ENCODE measurements around the gene OCA2.
"Not testable (repeated sequence)": the region's sequence is repeated elsewhere in the genome, so short reads cannot be mapped to it uniquely, and the experiment has no call there.

Gene OCA2

DNA sequence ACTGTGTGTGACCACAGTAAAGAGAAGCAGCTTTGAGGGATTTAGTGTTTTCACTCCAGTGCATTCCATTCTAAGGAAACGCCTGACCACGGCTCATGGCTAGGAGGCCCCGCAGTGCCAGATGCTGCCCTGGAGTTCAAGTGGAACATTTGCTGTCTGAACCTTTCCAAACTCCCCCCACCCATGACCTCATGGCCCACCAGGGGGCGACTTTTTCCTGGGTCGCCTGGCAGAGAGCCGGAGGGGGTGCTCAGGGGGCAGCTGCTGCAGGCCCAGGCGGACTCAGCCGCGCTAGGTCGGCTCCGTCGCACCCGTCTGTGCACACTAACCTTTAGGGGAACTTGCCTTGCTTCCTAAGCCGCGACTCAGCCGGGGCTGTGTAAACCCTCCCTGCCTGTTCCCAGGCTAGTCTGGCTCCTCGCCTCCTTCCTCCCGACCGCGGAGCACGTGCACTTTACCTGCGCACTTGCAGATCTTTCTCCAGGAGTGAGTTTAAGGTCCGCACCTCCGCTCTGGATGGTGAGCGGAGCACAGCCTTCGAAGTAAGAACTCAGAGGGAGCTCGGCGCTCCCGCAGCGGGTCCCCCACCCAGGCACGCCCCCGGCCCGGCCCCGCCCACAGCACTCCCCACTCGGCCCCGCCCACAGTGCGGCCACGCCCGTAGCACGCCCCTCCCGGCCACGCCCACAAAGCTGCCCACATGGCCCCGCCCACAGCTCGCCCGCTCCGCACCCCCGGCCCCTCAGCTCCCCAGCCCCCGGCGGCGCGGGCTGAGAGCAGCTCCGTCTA, at the start of gene OCA2:
OCA2 (minus strand) TSS at position 550 of the 789 bp plus-strand sequence. CDS start 17,441 bp downstream, outside the sequence.
- DNase-seq, result peak in 2 of 4 experiments; percentile 19 to 26

- DNase-seq, result no peak
Measured at GRCh38 chr15:28147801-28148200, 48.7 kb upstream of the OCA2 start.

GRCh38 chr15:28145419-28145818, 46.3 kb upstream of the OCA2 start:
- DNase-seq, result not testable (repeated sequence)

GRCh38 chr15:28140062-28140461, 40.9 kb upstream of the OCA2 start:
- no peak for DNase-seq

- not testable (repeated sequence) for DNase-seq
Measured at GRCh38 chr15:28137408-28138039, 38.4 kb upstream of the OCA2 start.

- peak in 1 of 4 experiments; percentile 13 for DNase-seq
Measured at GRCh38 chr15:28136236-28136904, 37.3 kb upstream of the OCA2 start.

DNA sequence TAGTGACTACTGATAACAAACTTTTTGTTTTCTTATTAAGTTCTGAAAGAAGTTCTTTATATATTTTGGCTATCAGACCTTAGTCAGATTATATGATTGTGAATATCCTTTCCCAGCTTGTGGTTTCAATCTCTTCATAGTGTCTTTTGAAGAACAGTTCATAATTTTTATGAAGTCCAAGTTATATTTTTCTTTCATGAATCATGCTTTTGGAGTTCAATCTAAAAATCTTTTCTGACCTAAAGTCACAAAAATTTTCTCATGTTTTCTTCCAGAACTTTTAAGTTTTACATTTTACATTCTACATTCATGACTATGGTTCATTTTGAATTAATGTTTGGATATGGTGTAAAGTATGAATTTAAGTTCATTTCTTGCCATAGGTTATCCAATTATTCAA, 34.2 kb upstream of the OCA2 start:
- DNase-seq, result no peak

DNA sequence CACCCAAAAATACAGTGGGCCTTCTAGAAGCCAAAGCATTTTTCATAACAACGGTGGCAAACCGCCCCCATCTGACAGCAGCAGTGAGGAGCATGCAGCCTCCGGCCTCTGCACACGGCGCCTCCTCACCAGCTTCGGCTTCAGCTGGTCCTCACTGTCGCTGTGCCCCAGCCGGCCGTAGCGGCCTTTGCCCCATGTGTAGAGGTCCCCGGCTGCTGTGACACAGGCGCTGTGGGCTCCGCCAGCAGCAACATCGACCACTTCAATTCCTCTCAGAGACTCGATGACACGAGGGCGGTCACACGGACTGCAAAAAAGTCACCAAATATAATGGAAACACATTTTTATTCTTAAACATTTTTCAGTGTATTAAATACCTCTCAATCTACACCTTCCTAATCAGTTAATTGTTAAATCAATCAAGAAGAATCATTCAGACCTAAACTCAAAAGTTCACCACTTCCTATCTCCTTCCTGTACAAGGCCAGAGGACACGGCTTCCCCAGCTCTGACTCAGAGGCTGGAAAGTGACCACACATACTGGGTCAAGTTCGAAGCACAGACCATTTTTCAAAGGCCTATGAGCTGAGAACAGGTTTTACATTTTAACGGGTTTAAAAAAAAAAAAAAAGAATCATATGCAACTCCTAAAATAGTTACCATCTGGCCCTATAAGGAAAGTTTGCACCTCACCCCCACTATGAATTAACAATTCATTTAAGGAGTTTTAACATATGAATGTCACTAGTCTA, 33.6 kb upstream of the OCA2 start:
- DNase-seq, result no peak

- no peak for DNase-seq
Measured at GRCh38 chr15:28131946-28132345, 32.8 kb upstream of the OCA2 start.

GRCh38 chr15:28131400-28131799, 32.3 kb upstream of the OCA2 start:
- DNase-seq, result no peak

DNA sequence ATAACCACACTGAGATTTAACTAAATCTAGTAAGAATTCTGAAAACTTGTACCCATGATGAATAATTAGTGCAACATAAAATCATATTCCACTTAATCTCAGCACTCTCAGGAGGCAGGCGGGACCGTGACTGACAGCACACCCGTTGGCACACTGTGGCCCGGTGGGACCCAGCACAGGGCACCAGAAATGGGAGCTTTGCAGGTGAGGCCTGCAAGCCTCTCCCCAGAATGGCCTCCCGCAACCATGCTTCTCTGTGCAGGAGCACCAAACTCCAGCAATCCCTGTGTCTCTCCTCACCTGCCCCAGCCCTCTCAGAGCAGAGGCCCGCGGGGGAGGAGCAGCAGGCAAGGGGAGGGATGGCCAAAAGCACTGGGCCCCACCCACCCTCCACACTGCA, 31.5 kb upstream of the OCA2 start:
- DNase-seq, result no peak

- no peak for DNase-seq
Measured at GRCh38 chr15:28129231-28129848, 30.2 kb upstream of the OCA2 start.

GRCh38 chr15:28128031-28128430, 28.9 kb upstream of the OCA2 start:
- no peak for DNase-seq

GRCh38 chr15:28127036-28127435, 27.9 kb upstream of the OCA2 start:
- no peak for DNase-seq

DNA sequence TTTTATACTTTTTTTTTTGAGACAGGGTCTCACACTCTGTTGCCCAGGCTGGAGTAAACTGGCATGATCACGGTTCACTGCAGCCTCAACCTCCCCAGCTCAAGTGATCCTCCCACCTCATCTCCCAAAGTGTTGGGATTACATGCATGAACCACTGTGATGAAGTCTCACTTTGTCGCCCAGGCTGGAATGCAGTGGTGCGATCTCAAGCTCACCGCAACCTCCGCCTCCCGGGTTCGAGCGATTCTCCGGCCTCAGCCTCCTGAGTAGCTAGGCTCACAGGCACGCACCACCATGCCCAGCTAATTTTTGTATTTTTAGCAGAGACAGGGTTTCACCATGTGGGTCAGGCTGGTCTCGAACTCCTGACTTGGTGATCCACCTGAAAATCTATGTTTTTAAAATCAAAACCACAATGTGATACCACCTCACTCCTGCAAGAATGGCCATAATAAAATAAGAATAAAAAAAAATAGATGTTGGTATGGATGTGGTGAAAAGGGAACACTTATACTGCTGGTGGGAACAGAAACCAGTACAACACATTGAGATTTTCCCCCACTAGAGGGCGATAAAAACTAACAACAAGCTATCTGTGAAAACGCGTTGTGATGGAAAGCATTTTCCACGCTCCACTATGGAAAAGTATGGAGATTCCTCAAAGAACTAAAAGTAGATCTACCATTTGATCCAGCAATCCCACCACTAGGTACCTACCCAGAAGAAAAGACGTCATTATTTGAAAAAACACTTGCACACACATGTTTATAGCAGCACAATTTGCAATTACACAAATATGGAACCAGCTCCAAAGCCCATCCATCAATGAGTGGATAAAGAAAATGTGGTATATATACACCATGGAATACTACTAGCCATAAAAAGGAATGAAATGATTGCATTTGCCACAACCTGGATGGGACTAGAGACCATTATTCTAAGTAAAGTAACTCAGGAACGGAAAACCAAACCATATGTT, 26.8 kb upstream of the OCA2 start:
- DNase-seq, result no peak

DNA sequence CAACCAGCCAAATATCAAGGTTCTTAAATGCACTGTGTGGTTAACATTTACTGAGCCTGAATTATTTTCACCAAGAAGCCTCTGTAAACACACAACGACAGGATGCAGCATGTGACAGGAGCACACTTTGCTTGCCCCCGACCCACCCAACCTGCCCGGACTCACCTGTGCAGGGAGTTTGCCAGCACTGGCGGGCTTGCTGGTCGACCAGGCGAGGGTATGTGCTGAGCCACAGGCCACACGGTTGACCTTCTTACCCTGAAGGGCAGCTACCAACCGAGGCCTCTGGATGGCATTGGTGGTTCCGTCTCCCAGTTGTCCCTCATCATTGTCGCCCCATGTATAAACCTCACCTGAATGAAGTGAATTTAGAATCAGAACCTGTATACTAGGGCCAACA, 25.7 kb upstream of the OCA2 start:
- no peak for DNase-seq

DNA sequence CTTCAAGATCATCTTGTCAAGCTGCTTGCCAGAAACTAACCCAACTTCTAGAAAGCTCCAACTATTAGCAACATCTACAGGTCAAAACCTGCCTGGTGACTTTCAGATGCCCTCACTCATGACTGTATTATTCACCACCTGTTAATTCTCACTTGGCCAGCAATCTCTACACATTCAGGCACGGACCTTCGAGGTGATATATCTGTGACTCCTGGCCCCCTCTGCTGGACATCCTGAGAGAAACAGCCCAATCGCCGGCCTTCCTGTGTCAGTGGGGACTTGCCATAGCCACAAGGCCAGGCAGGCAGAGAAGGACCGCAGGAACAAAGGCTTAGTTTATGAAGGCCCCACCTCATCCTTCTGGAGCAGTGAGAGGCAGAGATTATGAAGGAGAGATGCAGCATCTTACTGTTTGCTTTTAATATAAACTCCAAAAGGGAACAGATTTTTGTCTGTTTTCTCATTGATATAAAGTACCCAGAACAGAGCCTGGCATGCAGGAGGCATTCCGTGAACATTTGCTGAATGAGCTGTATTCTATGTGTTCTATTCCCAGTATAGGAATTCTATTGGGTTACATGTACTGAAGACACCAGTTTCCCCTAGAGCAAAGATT, 24.4 kb upstream of the OCA2 start:
- DNase-seq, result peak in 2 of 4 experiments; percentile 13 to 29

- no peak for DNase-seq
Measured at GRCh38 chr15:28122038-28122949, 23.2 kb upstream of the OCA2 start.

DNA sequence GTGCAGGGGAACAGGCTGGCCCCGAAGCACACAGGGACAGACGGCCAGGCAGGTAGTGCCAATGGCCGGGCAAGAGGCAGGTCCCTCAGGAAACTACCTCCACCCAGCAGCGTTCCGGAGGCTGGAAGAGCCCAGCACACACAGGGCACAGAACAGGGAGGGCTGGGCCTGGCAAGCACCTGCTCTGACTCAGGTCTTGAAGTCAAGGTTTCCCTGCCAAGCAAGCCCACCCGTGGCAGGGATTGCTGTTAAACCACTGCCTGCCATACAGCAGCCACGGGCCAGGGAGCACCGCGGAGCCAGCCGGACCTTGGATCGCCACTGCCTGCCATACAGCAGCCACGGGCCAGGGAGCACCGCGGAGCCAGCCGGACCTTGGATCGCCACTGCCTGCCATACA, 22.5 kb upstream of the OCA2 start:
- DNase-seq, result not testable (repeated sequence)

DNA sequence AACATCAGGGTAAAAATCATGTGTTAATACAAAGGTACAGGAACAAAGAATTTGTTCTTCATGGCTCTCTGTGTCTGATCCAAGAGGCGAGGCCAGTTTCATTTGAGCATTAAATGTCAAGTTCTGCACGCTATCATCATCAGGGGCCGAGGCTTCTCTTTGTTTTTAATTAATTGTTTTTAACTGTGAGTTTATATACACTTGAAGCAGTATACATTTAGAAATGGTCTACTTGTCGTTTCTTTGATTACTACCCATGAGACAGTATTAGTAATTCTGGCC, 21.2 kb upstream of the OCA2 start:
- no peak for DNase-seq
